DND-41 (cell line): ENCODE data around the gene DQX1.

Source experiments
- EZH2 ChIP-seq: IDR thresholded peaks from 3 replicates; pipeline ENCODE4 v1.6.1; 2012; ENCODE audit warnings: borderline replicate concordance, low read depth, mild to moderate bottlenecking, moderate library complexity, low read length, inconsistent platforms; ENCODE audit not compliant: severe bottlenecking
- TF ChIP-seq, protein P1 (sequence below): IDR thresholded peaks from 2 replicates; pipeline ENCODE4 v1.5.1; 2012; ENCODE audit warnings: borderline replicate concordance, low read length, moderate library complexity, mild to moderate bottlenecking; ENCODE audit not compliant: poor library complexity, severe bottlenecking; ENCODE audit errors: extremely low read depth

DNA sequence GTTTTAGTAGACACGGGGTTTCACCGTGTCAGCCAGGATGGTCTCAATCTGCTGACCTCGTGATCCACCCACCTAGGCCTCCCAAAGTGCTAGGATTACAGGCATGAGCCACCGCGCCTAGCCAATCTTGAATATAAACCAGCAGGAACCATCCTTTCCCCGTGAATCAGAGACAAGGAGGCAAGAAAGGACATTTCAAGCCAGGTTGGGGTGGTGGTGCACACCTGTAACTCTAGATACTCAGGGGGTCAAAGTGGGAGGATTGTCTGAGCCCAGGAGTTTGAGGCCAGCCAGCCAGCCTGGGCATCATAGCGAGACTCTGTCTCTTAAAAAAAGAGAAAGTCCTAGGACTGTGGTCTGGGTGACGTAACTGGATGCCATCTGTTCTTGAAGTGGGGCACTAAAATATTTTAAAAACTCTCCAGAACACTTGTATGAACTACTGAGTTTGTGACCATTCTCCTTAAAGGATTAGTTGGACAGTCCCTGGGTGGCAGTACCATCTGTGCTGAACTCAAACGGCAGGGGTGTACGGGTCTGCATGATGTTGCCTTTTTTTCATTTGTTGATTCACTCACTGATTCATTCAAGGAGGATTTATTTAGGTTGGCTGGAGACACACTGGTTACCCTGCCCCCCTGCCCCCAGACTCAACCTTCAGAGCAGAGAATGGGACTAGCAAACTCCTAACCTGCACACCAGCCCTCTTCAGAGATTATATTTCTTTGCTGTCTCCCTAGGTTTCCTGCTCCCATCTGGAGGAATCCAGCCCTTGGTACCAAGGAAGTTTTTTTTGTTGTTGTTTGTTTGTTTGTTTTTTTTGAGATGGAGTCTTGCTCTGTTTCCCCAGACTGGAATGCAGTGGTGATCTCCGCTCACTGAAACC is 14.7 kb downstream of the DQX1 start:
- TF ChIP-seq, protein P1, sequence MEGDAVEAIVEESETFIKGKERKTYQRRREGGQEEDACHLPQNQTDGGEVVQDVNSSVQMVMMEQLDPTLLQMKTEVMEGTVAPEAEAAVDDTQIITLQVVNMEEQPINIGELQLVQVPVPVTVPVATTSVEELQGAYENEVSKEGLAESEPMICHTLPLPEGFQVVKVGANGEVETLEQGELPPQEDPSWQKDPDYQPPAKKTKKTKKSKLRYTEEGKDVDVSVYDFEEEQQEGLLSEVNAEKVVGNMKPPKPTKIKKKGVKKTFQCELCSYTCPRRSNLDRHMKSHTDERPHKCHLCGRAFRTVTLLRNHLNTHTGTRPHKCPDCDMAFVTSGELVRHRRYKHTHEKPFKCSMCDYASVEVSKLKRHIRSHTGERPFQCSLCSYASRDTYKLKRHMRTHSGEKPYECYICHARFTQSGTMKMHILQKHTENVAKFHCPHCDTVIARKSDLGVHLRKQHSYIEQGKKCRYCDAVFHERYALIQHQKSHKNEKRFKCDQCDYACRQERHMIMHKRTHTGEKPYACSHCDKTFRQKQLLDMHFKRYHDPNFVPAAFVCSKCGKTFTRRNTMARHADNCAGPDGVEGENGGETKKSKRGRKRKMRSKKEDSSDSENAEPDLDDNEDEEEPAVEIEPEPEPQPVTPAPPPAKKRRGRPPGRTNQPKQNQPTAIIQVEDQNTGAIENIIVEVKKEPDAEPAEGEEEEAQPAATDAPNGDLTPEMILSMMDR, result no peak
- no peak for TF ChIP-seq EZH2
